Hepatocyte (in vitro differentiated cells): ENCODE measurements around the gene XG. TPM values are rescaled to one million over a fixed set of nuclear protein-coding genes. Genes with fewer than 3 reads are reported as not detected.
"Not testable (repeated sequence)": the region's sequence is repeated elsewhere in the genome, so short reads cannot be mapped to it uniquely, and the experiment has no call there.

Source experiments
- DNase-seq: peaks from one replicate; pipeline ENCODE4 v3.0.0-alpha.2; 2016; ENCODE audit warnings: low spot score
- H2AFZ ChIP-seq: fragments of 200-600 bp; sonication (generic); 2 replicates; pipeline ENCODE4 v1.6.0; 2016; ENCODE audit warnings: antibody characterized with exemption, mild to moderate bottlenecking
- H3K27ac ChIP-seq: fragments of 200-600 bp; sonication (generic); 2 replicates; pipeline ENCODE4 v1.5.1; 2016; ENCODE audit warnings: mild to moderate bottlenecking
- H3K27me3 ChIP-seq: fragments of 200-600 bp; sonication (generic); 2 replicates; pipeline ENCODE4 v1.6.1; 2016
- H3K36me3 ChIP-seq: fragments of 200-600 bp; sonication (generic); replicated peaks from 2 replicates; pipeline ENCODE4 v1.5.1; 2016; ENCODE audit warnings: low read depth; ENCODE audit not compliant: insufficient read depth
- H3K4me1 ChIP-seq: fragments of 200-600 bp; sonication (generic); 2 replicates; pipeline ENCODE4 v1.5.1; 2016; ENCODE audit warnings: mild to moderate bottlenecking, moderate library complexity; ENCODE audit not compliant: insufficient read depth
- H3K4me2 ChIP-seq: fragments of 200-600 bp; sonication (generic); 2 replicates; pipeline ENCODE4 v1.6.0; 2016
- H3K4me3 ChIP-seq: fragments of 200-600 bp; sonication (generic); 2 replicates; pipeline ENCODE4 v1.5.1; 2016; ENCODE audit warnings: mild to moderate bottlenecking
- H3K79me2 ChIP-seq: fragments of 200-600 bp; sonication (generic); 2 replicates; pipeline ENCODE4 v1.6.0; 2017; ENCODE audit warnings: mild to moderate bottlenecking
- H3K9me2 ChIP-seq: fragments of 200-600 bp; sonication (generic); replicated peaks from 2 replicates; pipeline ENCODE4 v1.6.0; 2017; ENCODE audit warnings: mild to moderate bottlenecking; ENCODE audit not compliant: insufficient read depth
- H3K9me3 ChIP-seq: fragments of 200-600 bp; sonication (generic); 2 replicates; pipeline ENCODE4 v1.5.1; 2016; ENCODE audit warnings: low read depth, mild to moderate bottlenecking
- H4K20me1 ChIP-seq: fragments of 200-600 bp; sonication (generic); 2 replicates; pipeline ENCODE4 v1.6.0; 2016; ENCODE audit warnings: mild to moderate bottlenecking; ENCODE audit not compliant: insufficient read depth, poor library complexity, severe bottlenecking
- EZH2 ChIP-seq: fragments of 200-600 bp; sonication (generic); IDR thresholded peaks from 2 replicates; pipeline ENCODE4 v1.6.1; 2016; ENCODE audit warnings: antibody characterized with exemption, mild to moderate bottlenecking, borderline replicate concordance
- EZH2phosphoT487 ChIP-seq: fragments of 200-600 bp; sonication (generic); IDR thresholded peaks from one replicate; pipeline ENCODE4 v1.6.1; 2018; ENCODE audit warnings: antibody characterized with exemption, mild to moderate bottlenecking, low read depth, moderate library complexity; ENCODE audit not compliant: unreplicated experiment, severe bottlenecking
- WGBS: methylation state at CpG from one replicate; pipeline ENCODE4 v1.1.6; 2016; ENCODE audit warnings: low lambda C conversion rate; ENCODE audit errors: missing lambda C conversion rate; 5-methylcytosine and 5-hydroxymethylcytosine counted together
- polyA plus RNA-seq: library from polyadenylated mRNA; unstranded; fragments of >200 nt; fragmentation: Nextera tagmentation; extraction: Ambion mirVana; gene quantifications from 2 replicates; pipeline ENCODE4 v1.2.1, GENCODE V29; 2016
- total RNA-seq: library from RNA; depleted of rRNA; stranded (reverse); fragments of >200 nt; gene quantifications from 2 replicates; pipeline ENCODE4 v1.2.3, GENCODE V29; 2014
- TF ChIP-seq, protein P1 (sequence below): fragments of 200-600 bp; sonication (generic); IDR thresholded peaks from 2 replicates; pipeline ENCODE4 v1.5.1; 2016; ENCODE audit warnings: antibody characterized with exemption, mild to moderate bottlenecking; ENCODE audit not compliant: poor library complexity

XG gene
- total and polyA plus RNA-seq, 2 experiments from 2014 or later, result 0.53 to 0.64 TPM

DNA sequence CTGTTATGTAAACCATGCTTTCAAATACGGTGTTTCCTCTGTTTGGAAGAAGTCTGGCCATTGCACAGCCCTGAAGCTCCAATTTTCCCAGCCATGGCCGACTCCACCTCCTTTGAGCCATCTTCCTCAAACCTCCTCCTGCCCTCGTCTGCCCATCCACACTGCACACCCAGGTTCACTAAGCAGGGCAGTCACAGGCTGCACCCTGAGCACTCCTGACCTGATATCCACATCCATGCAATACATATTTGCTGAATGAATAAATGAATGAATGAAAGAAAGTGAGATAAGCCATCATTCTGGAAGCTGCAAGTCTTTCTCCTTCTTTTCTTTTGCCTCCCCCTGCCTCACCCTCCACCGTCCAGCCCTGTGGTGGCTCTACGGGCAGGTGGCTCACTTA lies 22.2 kb downstream of the XG start:
- no peak for DNase-seq
- Histone ChIP-seq H3K4me2 (no peak overlapping the region), H3K9me3 (no peaks in the 10 kb centered on the region), H3K36me3 (no peaks in the 10 kb centered on the region), H3K27ac (no peak overlapping the region), H3K4me1 (no peaks in the 10 kb centered on the region), H3K9me2 (no peaks in the 10 kb centered on the region), H3K4me3 (no peak overlapping the region), H4K20me1 (no peaks in the 10 kb centered on the region), H3K79me2 (no peaks in the 10 kb centered on the region), H3K27me3 (no peaks in the 10 kb centered on the region), H2AFZ (no peak overlapping the region)
- WGBS, result 85% methylated on average over 5 of the region's 5 CpGs
- TF ChIP-seq, protein P1, sequence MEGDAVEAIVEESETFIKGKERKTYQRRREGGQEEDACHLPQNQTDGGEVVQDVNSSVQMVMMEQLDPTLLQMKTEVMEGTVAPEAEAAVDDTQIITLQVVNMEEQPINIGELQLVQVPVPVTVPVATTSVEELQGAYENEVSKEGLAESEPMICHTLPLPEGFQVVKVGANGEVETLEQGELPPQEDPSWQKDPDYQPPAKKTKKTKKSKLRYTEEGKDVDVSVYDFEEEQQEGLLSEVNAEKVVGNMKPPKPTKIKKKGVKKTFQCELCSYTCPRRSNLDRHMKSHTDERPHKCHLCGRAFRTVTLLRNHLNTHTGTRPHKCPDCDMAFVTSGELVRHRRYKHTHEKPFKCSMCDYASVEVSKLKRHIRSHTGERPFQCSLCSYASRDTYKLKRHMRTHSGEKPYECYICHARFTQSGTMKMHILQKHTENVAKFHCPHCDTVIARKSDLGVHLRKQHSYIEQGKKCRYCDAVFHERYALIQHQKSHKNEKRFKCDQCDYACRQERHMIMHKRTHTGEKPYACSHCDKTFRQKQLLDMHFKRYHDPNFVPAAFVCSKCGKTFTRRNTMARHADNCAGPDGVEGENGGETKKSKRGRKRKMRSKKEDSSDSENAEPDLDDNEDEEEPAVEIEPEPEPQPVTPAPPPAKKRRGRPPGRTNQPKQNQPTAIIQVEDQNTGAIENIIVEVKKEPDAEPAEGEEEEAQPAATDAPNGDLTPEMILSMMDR, result no peak
- TF ChIP-seq EZH2, result no peak
- TF ChIP-seq EZH2phosphoT487, result no peak

GRCh38 chrX:2774776-2775175 lies 22.9 kb downstream of the XG start:
- WGBS, result 100% methylated on average over 3 of the region's 3 CpGs
- no peaks in the 10 kb centered on the region for H3K27me3 ChIP-seq
- H3K4me1 ChIP-seq, result no peaks in the 10 kb centered on the region
- H3K4me3 ChIP-seq, result no peak overlapping the region
- no peaks in the 10 kb centered on the region for H3K9me2 ChIP-seq
- no peaks in the 10 kb centered on the region for H3K9me3 ChIP-seq
- no peak for DNase-seq
- TF ChIP-seq, protein P1, result no peak
- TF ChIP-seq EZH2phosphoT487, result no peak
- no peak for TF ChIP-seq EZH2
- no peak overlapping the region for H2AFZ ChIP-seq
- no peaks in the 10 kb centered on the region for H3K79me2 ChIP-seq
- no peaks in the 10 kb centered on the region for H3K36me3 ChIP-seq
- H3K4me2 ChIP-seq, result no peak overlapping the region
- no peaks in the 10 kb centered on the region for H4K20me1 ChIP-seq
- no peak overlapping the region for H3K27ac ChIP-seq

DNA sequence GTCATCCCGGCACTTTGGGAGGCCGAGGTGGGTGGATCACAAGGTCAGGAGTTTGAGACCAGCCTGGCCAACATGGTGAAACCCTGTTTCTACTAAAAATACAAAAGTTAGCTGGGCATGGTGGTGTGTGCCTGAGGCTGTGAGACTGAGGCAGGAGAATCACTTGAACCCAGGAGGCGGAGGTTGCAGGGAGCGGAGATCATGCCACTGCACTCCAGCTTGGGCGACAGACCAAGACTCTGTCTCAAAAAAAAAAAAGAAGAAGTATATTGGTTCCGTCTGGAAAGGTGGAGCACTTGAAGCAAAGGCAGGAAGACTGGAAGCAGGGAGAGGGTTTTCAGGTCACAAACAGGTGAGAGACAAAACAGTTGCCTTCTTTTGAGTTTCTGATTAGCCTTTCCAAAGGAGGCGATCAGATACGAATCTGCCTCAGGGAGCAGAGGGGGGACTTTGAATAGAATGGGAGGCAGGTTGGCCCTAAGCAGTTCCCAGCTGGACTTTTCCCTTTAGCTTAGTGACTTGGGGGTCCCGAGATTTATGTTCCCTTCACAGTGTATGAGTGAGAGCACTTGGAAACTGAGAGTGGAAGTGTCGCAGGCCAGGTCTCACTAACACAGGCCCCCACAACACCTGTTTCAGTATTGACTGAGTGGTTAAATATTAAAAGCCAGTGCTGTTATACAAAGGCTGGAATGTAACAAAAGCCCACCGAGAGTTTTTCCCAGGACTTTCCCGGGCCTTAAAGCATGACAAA lies 28.8 kb downstream of the XG start:
- not testable (repeated sequence) for H3K9me2 ChIP-seq, H3K36me3 ChIP-seq, H4K20me1 ChIP-seq, H3K9me3 ChIP-seq, H3K27me3 ChIP-seq, H3K4me3 ChIP-seq, H3K79me2 ChIP-seq
- peak overlapping the region; percentile 66 for H3K4me2 ChIP-seq
- DNase-seq, result peak; percentile 30
- peak overlapping the region; percentile 24 for H2AFZ ChIP-seq
- WGBS, result 46% methylated on average over 12 of the region's 12 CpGs
- peak overlapping the region; percentile 78 for H3K27ac ChIP-seq
- H3K4me1 ChIP-seq, result peaks cover 11% of the 10 kb centered on the region

GRCh38 chrX:2781226-2781571 lies 29.4 kb downstream of the XG start:
- H3K4me3 ChIP-seq, result no peak overlapping the region
- no peaks in the 10 kb centered on the region for H3K27me3 ChIP-seq
- H3K9me2 ChIP-seq, result no peaks in the 10 kb centered on the region
- H3K36me3 ChIP-seq, result no peaks in the 10 kb centered on the region
- no peaks in the 10 kb centered on the region for H3K79me2 ChIP-seq
- TF ChIP-seq EZH2, result no peak
- TF ChIP-seq EZH2phosphoT487, result no peak
- TF ChIP-seq, protein P1, result no peak
- WGBS, result 40% methylated on average over 1 of the region's 1 CpG
- no peaks in the 10 kb centered on the region for H4K20me1 ChIP-seq
- H3K9me3 ChIP-seq, result no peaks in the 10 kb centered on the region
- DNase-seq, result no peak
- peaks cover 11% of the 10 kb centered on the region for H3K4me1 ChIP-seq
- peak overlapping the region; percentile 66 for H3K4me2 ChIP-seq
- H2AFZ ChIP-seq, result peak overlapping the region; percentile 24
- H3K27ac ChIP-seq, result peak overlapping the region; percentile 78
